Sigmoid colon (tissue), 4 donors: ENCODE results near the gene ZNF512B.

Experiments
- EP300 ChIP-seq, 4 donors: sonication (generic); formaldehyde crosslinking; IDR thresholded peaks; one replicate each; pipeline ENCODE4 v1.6.1; 2017; ENCODE audit warnings: antibody characterized with exemption in 4 of 4
- POLR2AphosphoS5 ChIP-seq, 4 donors: sonication (generic); formaldehyde crosslinking; IDR thresholded peaks; one replicate each; pipeline ENCODE4 v1.6.1; 2017; ENCODE audit warnings: antibody characterized with exemption in 4 of 4
- TF ChIP-seq, protein P1 (sequence below), 4 experiments: fragments of 450-650 bp in 3 of 4; fragments of 200-600 bp in 1 of 4; IDR thresholded peaks; one replicate each; pipeline ENCODE4 v1.5.1; 2016 to 2019; ENCODE audit warnings: antibody characterized with exemption in 4 of 4, mild to moderate bottlenecking in 3 of 4, moderate library complexity in 2 of 4

DNA sequence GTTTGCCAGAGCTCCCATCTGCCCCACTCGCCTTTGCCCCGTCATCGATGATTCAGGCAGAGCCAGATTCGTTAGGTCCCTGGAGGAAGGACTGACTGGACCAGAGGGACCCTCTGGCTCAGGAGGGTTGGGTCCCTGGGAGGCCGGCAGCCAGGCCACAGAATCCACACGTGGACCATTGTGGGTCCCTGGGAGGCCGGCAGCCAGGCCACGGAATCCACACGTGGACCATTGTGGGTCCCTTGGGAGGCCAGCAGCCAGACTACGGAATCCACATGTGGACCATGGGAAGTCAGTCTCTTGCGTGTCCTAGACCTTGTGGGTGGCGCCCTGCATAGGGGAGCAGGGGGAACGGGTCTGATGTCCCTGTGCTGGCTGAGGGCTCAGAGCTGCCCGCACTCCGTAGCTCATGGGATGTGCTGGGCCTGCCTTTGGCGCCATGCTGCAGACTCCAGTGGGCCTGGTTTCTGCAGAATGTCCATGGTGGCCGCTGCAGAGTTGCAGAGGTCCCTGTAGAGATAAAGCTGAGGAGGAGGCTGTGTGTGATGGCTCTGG is 37.0 kb downstream of the ZNF512B start:
- TF ChIP-seq EP300 (IDR thresholded peaks at IDR 0.05) = no peak
- TF ChIP-seq, protein P1, sequence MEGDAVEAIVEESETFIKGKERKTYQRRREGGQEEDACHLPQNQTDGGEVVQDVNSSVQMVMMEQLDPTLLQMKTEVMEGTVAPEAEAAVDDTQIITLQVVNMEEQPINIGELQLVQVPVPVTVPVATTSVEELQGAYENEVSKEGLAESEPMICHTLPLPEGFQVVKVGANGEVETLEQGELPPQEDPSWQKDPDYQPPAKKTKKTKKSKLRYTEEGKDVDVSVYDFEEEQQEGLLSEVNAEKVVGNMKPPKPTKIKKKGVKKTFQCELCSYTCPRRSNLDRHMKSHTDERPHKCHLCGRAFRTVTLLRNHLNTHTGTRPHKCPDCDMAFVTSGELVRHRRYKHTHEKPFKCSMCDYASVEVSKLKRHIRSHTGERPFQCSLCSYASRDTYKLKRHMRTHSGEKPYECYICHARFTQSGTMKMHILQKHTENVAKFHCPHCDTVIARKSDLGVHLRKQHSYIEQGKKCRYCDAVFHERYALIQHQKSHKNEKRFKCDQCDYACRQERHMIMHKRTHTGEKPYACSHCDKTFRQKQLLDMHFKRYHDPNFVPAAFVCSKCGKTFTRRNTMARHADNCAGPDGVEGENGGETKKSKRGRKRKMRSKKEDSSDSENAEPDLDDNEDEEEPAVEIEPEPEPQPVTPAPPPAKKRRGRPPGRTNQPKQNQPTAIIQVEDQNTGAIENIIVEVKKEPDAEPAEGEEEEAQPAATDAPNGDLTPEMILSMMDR (IDR thresholded peaks at IDR 0.05) = no peak
- TF ChIP-seq POLR2AphosphoS5 (IDR thresholded peaks at IDR 0.05) = no peak
